BE2C (cell line): ENCODE data around the gene OR6S1.
A peak's percentile ranks its signal among the peaks of the same experiment; 100 is the strongest.

Source experiments
- DNase-seq: peaks from one replicate; pipeline ENCODE4 v3.0.0-alpha.2; 2020
- H3K27me3 ChIP-seq: fragments of 250-450 bp; sonication (Bioruptor Pico); 2 replicates; pipeline ENCODE4 v1.5.1; 2020; ENCODE audit warnings: mild to moderate bottlenecking
- H3K36me3 ChIP-seq: fragments of 250-450 bp; sonication (Bioruptor Pico); 2 replicates; pipeline ENCODE4 v1.5.1; 2020; ENCODE audit warnings: mild to moderate bottlenecking
- H3K4me1 ChIP-seq: fragments of 250-450 bp; sonication (Bioruptor Pico); 2 replicates; pipeline ENCODE4 v1.5.1; 2020
- H3K4me3 ChIP-seq: 2 replicates; pipeline ENCODE4 v1.5.1; 2011; ENCODE audit warnings: low read depth, low read length
- H3K9me3 ChIP-seq: fragments of 250-450 bp; sonication (Bioruptor Pico); 2 replicates; pipeline ENCODE4 v1.5.1; 2020
- TF ChIP-seq, protein P1 (sequence below): IDR thresholded peaks from 2 replicates; pipeline ENCODE4 v1.5.1; 2012; ENCODE audit warnings: mild to moderate bottlenecking, low read depth, low read length

The OR6S1 gene

DNA sequence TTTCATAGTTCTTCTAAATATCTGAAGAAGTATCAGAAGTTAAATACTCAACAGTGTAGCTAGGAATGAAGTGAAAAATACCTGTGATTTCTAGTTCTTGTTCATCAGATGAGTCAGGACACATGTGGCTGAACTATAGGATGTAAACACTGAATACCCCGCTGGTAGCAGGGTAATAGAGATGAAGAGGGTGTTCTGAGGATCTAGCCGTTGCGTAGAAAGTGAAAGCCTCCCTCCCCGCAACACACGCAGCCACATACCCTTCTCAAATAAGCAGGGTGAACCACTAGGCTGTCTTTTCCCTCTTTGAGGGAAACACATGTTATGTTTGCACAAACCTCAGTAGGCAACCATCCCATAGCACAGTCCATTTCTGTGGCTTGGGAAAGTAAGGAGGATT is 33.9 kb downstream of the OR6S1 start:
- no peaks in the 10 kb centered on the region for H3K36me3 ChIP-seq
- no peak for DNase-seq

DNA sequence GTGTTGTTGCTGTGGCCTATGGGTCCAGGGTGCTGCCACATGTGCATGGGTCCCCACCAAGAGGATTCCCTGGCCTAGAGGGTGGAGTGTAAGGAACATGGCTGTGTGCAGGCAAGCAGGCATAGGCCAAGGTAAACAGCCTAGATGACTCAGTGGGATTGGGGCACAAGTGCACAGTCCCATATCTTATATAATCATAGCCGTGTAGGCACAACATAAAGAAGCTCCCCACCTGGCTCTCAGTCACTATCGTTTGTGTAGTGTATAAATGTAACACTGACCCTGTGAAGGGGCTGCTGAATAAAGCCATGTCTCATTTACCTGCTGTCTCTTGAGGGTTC is 34.6 kb downstream of the OR6S1 start:
- TF ChIP-seq, protein P1, sequence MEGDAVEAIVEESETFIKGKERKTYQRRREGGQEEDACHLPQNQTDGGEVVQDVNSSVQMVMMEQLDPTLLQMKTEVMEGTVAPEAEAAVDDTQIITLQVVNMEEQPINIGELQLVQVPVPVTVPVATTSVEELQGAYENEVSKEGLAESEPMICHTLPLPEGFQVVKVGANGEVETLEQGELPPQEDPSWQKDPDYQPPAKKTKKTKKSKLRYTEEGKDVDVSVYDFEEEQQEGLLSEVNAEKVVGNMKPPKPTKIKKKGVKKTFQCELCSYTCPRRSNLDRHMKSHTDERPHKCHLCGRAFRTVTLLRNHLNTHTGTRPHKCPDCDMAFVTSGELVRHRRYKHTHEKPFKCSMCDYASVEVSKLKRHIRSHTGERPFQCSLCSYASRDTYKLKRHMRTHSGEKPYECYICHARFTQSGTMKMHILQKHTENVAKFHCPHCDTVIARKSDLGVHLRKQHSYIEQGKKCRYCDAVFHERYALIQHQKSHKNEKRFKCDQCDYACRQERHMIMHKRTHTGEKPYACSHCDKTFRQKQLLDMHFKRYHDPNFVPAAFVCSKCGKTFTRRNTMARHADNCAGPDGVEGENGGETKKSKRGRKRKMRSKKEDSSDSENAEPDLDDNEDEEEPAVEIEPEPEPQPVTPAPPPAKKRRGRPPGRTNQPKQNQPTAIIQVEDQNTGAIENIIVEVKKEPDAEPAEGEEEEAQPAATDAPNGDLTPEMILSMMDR = no peak
- Histone ChIP-seq H3K27me3 (no peaks in the 10 kb centered on the region), H3K4me1 (no peaks in the 10 kb centered on the region), H3K4me3 (no peak overlapping the region), H3K36me3 (no peaks in the 10 kb centered on the region), H3K9me3 (no peaks in the 10 kb centered on the region)
- no peak for DNase-seq

More for the DNA sequence above, 33.9 kb downstream of the OR6S1 start:
- H3K4me3 ChIP-seq = no peak overlapping the region
- no peaks in the 10 kb centered on the region for H3K27me3 ChIP-seq
- H3K9me3 ChIP-seq = no peaks in the 10 kb centered on the region
- no peaks in the 10 kb centered on the region for H3K4me1 ChIP-seq
- TF ChIP-seq, protein P1 = no peak

DNA sequence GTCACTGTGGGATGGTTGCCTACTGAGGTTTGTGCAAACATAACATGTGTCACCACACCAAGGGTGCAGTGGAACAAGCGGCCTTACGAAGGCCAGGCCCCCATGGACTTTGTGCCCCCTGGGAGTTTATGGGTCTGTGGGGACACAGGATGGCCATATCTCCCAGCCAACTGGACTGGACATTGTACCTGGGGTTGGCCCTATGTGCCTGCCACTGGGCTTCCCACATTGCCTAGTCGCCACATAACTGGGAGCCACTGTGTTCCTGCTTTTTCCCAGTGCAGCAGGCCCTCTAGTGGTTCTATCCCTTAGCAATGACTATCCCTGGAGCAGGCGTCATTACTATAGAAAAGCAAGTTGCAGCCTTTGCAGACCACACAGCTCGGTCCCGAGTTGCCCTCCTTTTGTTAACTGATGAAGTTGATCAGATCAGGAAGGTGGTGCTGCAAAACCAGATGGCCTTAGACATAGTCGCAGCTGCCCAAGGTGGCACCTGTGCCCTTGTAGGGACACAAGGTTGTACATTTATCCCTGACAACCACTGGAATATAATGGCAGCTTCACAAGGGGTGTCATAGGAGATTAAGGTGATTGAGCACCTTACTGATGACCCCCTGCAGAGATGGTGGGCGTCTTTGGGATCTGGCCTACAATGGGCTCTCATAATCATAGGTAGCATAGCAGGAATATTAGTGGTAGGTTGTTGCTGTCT is 35.1 kb downstream of the OR6S1 start:
- Histone ChIP-seq H3K36me3 (no peaks in the 10 kb centered on the region), H3K4me3 (no peak overlapping the region), H3K9me3 (no peaks in the 10 kb centered on the region), H3K27me3 (no peaks in the 10 kb centered on the region), H3K4me1 (no peaks in the 10 kb centered on the region)
- TF ChIP-seq, protein P1 = peak; percentile 82
- DNase-seq = peak; percentile 53

DNA sequence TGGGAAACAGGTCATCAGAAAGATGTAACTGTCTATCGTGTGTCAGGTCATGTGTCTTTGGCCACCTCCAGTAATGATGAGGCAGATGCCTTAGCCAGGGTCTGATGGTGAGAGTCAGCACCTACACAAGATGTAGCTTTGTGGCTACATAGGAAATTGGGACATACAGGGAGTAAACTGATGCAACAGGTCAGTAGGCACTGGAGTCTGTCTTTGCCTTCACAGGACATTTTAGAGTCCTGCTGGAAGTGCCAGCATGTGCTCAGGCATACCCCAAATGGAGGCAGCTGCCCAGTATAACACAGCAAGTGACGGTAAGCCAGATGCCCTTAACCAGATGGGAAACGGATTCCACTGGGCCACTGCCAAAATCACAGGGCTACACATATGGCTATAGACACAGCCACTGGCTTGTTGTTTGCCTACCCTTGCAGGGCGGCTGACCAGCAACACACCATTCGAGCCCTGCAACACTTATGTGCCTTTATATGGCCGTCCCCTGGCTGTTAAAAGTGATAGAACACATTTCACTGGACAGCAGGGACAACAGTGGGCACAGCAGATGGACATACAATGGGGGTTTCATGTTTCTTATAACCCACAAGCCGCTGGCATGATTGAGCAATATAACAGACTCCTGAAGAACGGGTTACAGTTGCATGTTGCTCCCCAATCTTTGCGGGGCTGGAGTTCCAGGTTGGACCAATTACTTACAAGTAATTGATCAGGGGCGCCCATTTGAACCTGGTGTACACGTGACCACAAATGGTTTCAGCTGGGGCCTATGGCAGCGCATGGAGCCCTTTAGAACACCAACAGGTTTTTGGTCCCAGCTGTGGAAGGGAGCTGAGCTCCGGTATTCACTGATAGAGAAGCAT is 37.4 kb downstream of the OR6S1 start:
- TF ChIP-seq, protein P1 = no peak
- Histone ChIP-seq H3K27me3 (no peaks in the 10 kb centered on the region), H3K4me3 (no peak overlapping the region), H3K36me3 (no peaks in the 10 kb centered on the region), H3K9me3 (no peaks in the 10 kb centered on the region), H3K4me1 (no peaks in the 10 kb centered on the region)
- DNase-seq = peak; percentile 50

DNA sequence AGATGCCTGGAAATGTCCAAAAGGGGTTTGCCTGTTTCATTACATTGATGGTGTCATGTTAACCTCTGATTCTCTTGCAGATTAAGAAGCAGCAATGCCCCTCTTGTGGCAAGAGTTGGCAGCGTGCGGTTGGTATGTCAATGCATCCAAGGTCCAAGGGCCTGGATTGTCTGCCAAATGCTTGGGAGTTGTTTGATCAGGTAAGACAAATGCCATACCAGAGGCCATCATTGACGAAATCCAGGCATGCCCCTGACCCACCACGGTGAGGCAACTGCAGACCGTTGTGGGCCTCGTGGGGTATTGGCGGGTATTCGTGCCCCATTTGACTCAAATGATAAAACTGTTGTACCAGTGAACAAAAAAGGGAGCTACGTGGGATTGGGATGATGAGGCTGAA is 38.9 kb downstream of the OR6S1 start:
- Histone ChIP-seq H3K36me3 (no peaks in the 10 kb centered on the region), H3K27me3 (no peaks in the 10 kb centered on the region), H3K4me3 (no peak overlapping the region), H3K4me1 (no peaks in the 10 kb centered on the region), H3K9me3 (no peaks in the 10 kb centered on the region)
- TF ChIP-seq, protein P1 = no peak
- no peak for DNase-seq

DNA sequence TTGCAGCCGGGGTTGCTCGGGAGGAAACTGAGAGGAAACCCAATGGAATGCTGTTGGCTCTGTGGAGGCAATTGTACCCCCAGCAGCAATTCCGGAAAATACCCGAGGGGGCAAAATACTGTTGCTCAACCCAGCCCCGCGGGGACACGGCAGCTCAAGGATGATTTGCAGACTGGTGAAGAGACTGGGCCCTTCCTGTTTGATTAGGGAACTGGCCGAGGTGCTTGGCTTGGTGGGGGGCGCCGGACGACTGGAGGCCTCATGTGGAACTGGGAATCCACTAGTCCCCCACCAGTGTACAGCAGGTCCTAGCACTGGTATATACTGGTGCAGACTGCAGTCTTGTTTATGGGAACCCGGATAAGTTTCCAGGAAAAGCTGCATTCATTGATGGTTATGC is 40.0 kb downstream of the OR6S1 start:
- Histone ChIP-seq H3K36me3 (no peaks in the 10 kb centered on the region), H3K9me3 (no peaks in the 10 kb centered on the region), H3K4me1 (no peaks in the 10 kb centered on the region), H3K4me3 (no peak overlapping the region), H3K27me3 (no peaks in the 10 kb centered on the region)
- TF ChIP-seq, protein P1 = no peak
- no peak for DNase-seq
